HUES64 (cell line): ENCODE measurements around the gene GSTM4.
"Not testable (repeated sequence)": the region's sequence is repeated elsewhere in the genome, so short reads cannot be mapped to it uniquely, and the experiment has no call there.

Experiments used
- H3K27ac ChIP-seq: 2 replicates; pipeline ENCODE4 v1.7.0; 2013; ENCODE audit warnings: low read depth, low read length, inconsistent platforms
- H3K27me3 ChIP-seq: 2 replicates; pipeline ENCODE4 v1.6.1; 2013; ENCODE audit warnings: mild to moderate bottlenecking, low read length; ENCODE audit not compliant: insufficient read depth
- H3K36me3 ChIP-seq: 2 replicates; pipeline ENCODE4 v1.6.1; 2013; ENCODE audit warnings: mild to moderate bottlenecking, low read length; ENCODE audit not compliant: insufficient read depth
- H3K4me1 ChIP-seq: 2 replicates; pipeline ENCODE4 v1.6.1; 2013; ENCODE audit warnings: mild to moderate bottlenecking, low read length, moderate library complexity; ENCODE audit not compliant: insufficient read depth
- H3K4me3 ChIP-seq: 2 replicates; pipeline ENCODE4 v1.5.1; 2013; ENCODE audit warnings: mild to moderate bottlenecking, low read length, moderate library complexity
- H3K9ac ChIP-seq: 2 replicates; pipeline ENCODE4 v1.6.1; 2013; ENCODE audit warnings: mild to moderate bottlenecking, low read depth, low read length
- H3K9me3 ChIP-seq: 2 replicates; pipeline ENCODE4 v1.6.1; 2013; ENCODE audit warnings: low read depth, low read length; ENCODE audit not compliant: insufficient read depth
- WGBS: fragments of 150-250, 120-280 bp; methylation state at CpG from one replicate; pipeline ENCODE4 v1.1.7; 2013; ENCODE audit warnings: missing lambda C conversion rate; 5-methylcytosine and 5-hydroxymethylcytosine counted together

The GSTM4 gene

GRCh38 chr1:109673861-109674260, 18.0 kb downstream of the GSTM4 start:
- not testable (repeated sequence) for H3K27ac ChIP-seq, H3K27me3 ChIP-seq

GRCh38 chr1:109676683-109677381, 20.9 kb downstream of the GSTM4 start:
- not testable (repeated sequence) for H3K9ac ChIP-seq, H3K4me1 ChIP-seq, H3K9me3 ChIP-seq, H3K27me3 ChIP-seq, H3K27ac ChIP-seq, H3K36me3 ChIP-seq, H3K4me3 ChIP-seq
- WGBS, result 84% methylated on average over 2 of the region's 3 CpGs

More at GRCh38 chr1:109673861-109674260, 18.0 kb downstream of the GSTM4 start:
- H3K9me3 ChIP-seq, H3K4me1 ChIP-seq, H3K9ac ChIP-seq, H3K36me3 ChIP-seq, H3K4me3 ChIP-seq: not testable (repeated sequence)
- WGBS, result 93% methylated on average over 1 of the region's 2 CpGs

DNA sequence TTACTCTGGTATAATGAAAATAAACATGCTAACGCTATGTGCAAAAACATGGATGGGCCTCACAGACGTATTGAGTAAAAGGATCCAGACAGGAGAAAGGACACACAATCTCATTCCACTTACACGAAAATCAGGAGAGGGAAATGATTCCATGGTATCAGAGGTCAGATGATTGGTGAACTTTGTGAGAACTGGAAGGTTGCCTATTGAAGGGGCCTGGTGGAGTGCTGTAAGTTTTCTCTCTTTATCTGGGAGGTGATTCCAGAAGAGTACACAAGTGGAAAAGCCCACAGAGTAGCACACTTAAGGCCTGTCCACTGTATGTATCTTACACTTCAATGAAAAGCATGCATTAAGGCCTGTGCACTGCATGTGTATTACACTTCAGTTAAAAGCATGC, 21.6 kb downstream of the GSTM4 start:
- Histone ChIP-seq H3K27ac (no peak overlapping the region), H3K4me1 (no peaks in the 10 kb centered on the region), H3K4me3 (no peak overlapping the region), H3K27me3 (no peaks in the 10 kb centered on the region), H3K9me3 (no peaks in the 10 kb centered on the region), H3K36me3 (no peaks in the 10 kb centered on the region), H3K9ac (no peak overlapping the region)
- 90% methylated on average over 2 of the region's 3 CpGs for WGBS

DNA sequence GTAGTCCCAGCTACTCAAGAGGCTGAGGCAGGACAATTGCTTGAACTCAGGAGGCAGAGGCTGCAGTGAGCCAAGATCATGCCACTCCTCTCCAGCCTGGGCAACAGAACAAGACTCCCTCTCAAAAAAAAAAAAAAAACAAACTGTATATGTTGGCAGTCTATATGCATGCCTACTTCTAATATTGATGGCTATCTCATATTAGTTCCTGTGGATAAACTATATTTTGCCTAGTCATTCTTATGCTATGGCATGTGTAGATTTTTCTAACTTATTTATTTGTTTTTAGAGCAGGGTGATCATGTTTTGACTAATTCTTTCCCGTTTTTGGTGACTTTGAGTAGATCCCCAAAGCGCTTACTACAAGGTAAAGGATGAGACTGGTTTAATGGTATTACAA, 22.7 kb downstream of the GSTM4 start:
- H3K4me1 ChIP-seq, H3K36me3 ChIP-seq, H3K27ac ChIP-seq, H3K9me3 ChIP-seq, H3K9ac ChIP-seq, H3K4me3 ChIP-seq, H3K27me3 ChIP-seq: not testable (repeated sequence)
- 92% methylated on average over 2 of the region's 2 CpGs for WGBS

GRCh38 chr1:109684777-109685176, 28.9 kb downstream of the GSTM4 start:
- not testable (repeated sequence) for H3K9me3 ChIP-seq, H3K36me3 ChIP-seq, H3K4me1 ChIP-seq, H3K9ac ChIP-seq, H3K27me3 ChIP-seq, H3K27ac ChIP-seq, H3K4me3 ChIP-seq
- WGBS, result no CpG with 5 or more reads among the region's 6 CpGs

DNA sequence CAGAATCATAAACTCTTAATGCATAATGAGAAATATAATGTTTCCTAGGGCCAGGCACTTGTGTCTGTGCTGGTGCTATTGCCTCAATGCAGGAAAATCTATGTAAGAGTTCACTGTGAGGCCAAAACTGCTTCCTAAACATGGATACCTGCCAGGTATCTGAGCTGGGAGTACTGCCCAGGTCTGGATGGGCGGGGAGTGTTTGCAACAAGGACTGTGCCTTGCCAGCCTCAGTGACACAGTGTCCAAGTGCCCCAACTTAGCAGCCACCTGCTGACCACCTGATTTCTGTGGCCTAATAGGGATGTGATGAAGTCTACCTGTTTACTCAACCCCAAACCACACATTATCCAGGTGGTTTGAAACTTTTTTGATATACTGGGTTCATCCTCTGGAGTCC, 29.5 kb downstream of the GSTM4 start:
- not testable (repeated sequence) for H3K4me1 ChIP-seq, H3K27me3 ChIP-seq, H3K27ac ChIP-seq, H3K36me3 ChIP-seq, H3K9ac ChIP-seq, H3K4me3 ChIP-seq, H3K9me3 ChIP-seq
- WGBS, result no CpG with 5 or more reads among the region's 1 CpG

GRCh38 chr1:109685890-109686289, 30.0 kb downstream of the GSTM4 start:
- not testable (repeated sequence) for H3K9ac ChIP-seq, H3K27ac ChIP-seq, H3K4me1 ChIP-seq, H3K36me3 ChIP-seq, H3K4me3 ChIP-seq, H3K27me3 ChIP-seq, H3K9me3 ChIP-seq
- WGBS, result no CpG with 5 or more reads among the region's 4 CpGs

GRCh38 chr1:109687109-109687508, 31.2 kb downstream of the GSTM4 start:
- not testable (repeated sequence) for H3K9me3 ChIP-seq, H3K4me3 ChIP-seq, H3K27ac ChIP-seq, H3K36me3 ChIP-seq, H3K4me1 ChIP-seq, H3K27me3 ChIP-seq, H3K9ac ChIP-seq
- WGBS, result 100% methylated on average over 4 of the region's 11 CpGs

DNA sequence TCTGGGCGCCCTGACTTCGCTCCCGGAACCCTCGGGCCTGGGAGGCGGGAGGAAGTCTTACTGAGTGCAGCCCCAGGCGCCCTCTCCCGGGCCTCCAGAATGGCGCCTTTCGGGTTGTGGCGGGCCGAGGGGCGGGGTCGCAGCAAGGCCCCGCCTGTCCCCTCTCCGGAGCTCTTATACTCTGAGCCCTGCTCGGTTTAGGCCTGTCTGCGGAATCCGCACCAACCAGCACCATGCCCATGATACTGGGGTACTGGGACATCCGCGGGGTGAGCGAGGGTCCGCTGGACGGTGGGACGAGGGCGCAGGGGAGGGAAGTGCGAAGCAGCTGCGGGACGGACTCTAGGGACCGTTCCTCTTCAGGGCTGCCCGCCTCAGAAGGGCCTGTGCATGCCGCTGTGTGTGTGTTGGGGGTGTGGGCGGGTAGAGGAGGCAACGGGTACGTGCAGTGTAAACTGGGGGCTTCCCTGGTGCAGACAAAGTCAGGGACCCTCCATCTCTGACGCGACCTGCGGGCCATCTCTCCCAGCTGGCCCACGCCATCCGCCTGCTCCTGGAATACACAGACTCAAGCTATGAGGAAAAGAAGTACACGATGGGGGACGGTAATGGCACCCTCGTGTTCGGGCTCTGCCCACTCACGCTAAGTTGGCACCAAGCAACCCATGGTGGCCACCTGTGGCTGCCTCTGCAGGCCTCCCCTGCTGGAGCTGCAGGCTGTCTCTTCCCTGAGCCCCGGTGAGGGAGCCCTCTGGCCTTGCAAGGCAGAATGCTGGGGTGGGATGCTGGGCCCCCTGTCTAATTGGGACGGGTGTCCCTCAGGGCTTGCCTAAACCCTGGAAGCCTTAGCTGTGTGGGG, 32.0 kb downstream of the GSTM4 start, which contains the start of gene GSTM1:
Gene GSTM1 (plus strand): TSS at position 177 of the 859 bp plus-strand sequence. CDS start 57 bp downstream, at position 234.
- H3K9me3 ChIP-seq, result no peaks in the 10 kb centered on the region
- no peak within 1 kb of the TSS for H3K9ac ChIP-seq
- H3K36me3 ChIP-seq, result no peaks in the 10 kb centered on the region
- H3K4me3 ChIP-seq, result no peak within 1 kb of the TSS
- no peak within 1 kb of the TSS for H3K27ac ChIP-seq
- no peaks in the 10 kb centered on the region for H3K27me3 ChIP-seq
- WGBS, result no CpG with 5 or more reads among the region's 46 CpGs
- no peaks in the 10 kb centered on the region for H3K4me1 ChIP-seq

- Histone ChIP-seq H3K4me1 (no peaks in the 10 kb centered on the region), H3K9ac (no peak overlapping the region)
- WGBS, result no CpG with 5 or more reads among the region's 6 CpGs
Observed at GRCh38 chr1:109689844-109690405, 34.0 kb downstream of the GSTM4 start.

DNA sequence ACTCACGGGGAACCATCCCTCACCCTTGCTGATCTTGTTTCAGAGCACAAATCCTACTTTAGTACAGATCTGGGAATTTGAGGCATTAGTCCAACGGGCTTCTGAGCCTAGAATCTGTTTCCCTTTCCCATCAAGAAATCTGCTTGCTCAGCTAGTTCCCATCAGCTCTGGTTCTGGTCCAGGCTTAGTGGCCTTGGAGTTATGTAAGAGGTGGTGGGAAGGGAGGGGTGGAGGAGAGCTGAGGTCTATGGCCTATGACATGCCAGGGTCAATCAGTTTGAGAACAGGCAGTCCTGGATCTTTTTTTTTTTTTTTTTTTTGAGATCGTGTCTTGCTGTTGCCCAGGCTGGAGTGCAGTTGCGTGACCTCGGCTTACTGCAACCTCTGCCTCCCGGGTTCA, 35.9 kb downstream of the GSTM4 start:
- no peaks in the 10 kb centered on the region for H3K9me3 ChIP-seq
- H3K4me3 ChIP-seq, result no peak overlapping the region
- no peak overlapping the region for H3K27ac ChIP-seq
- WGBS, result no CpG with 5 or more reads among the region's 6 CpGs
- no peaks in the 10 kb centered on the region for H3K27me3 ChIP-seq
- H3K9ac ChIP-seq, result no peak overlapping the region
- H3K36me3 ChIP-seq, result no peaks in the 10 kb centered on the region
- H3K4me1 ChIP-seq, result no peaks in the 10 kb centered on the region

More at GRCh38 chr1:109689844-109690405, 34.0 kb downstream of the GSTM4 start:
- H3K36me3 ChIP-seq, result no peaks in the 10 kb centered on the region
- no peak overlapping the region for H3K27ac ChIP-seq
- no peak overlapping the region for H3K4me3 ChIP-seq
- H3K9me3 ChIP-seq, result no peaks in the 10 kb centered on the region
- H3K27me3 ChIP-seq, result no peaks in the 10 kb centered on the region
